ENCODE data around the gene MAEL.

MAEL gene

GRCh38 chr1:166977951-166978350, 11.1 kb upstream of the MAEL start:
- TF ChIP-seq EGR1 (IDR thresholded peaks at IDR 0.05) (no peak), EP300 (IDR thresholded peaks at IDR 0.05; ENCODE audit: borderline replicate concordance) (no peak), USF1 (IDR thresholded peaks at IDR 0.05) (no peak), YY1 (IDR thresholded peaks at IDR 0.05; ENCODE audit: low read depth) (no peak), NFIC (IDR thresholded peaks at IDR 0.05) (no peak), TCF12 (IDR thresholded peaks at IDR 0.05; ENCODE audit: low read depth) (no peak), MAX (IDR thresholded peaks at IDR 0.05) (no peak), FOXM1 (IDR thresholded peaks at IDR 0.05; ENCODE audit: borderline replicate concordance, low read depth) (no peak), TAF1 (IDR thresholded peaks at IDR 0.05; ENCODE audit: low read depth) (no peak), REST (IDR thresholded peaks at IDR 0.05; ENCODE audit: low read depth) (no peak), TEAD4 (IDR thresholded peaks at IDR 0.05) (no peak), CREB1 (IDR thresholded peaks at IDR 0.05; ENCODE audit: low read depth) (no peak), ZBTB7A (IDR thresholded peaks at IDR 0.05; ENCODE audit: low read depth) (no peak), RAD21 (IDR thresholded peaks at IDR 0.05; ENCODE audit: low read depth) (no peak), CEBPB (IDR thresholded peaks at IDR 0.05) (no peak)

GRCh38 chr1:166978821-166979220, 10.3 kb upstream of the MAEL start:
- TF ChIP-seq REST (IDR thresholded peaks at IDR 0.05; ENCODE audit: low read depth), result no peak

GRCh38 chr1:166980383-166980782, 8.7 kb upstream of the MAEL start:
- TF ChIP-seq TAF1 (IDR thresholded peaks at IDR 0.05; ENCODE audit: low read depth), result no peak
- no peak for TF ChIP-seq YY1 (IDR thresholded peaks at IDR 0.05; ENCODE audit: low read depth)
- TF ChIP-seq TCF12 (IDR thresholded peaks at IDR 0.05; ENCODE audit: low read depth), result no peak
- no peak for TF ChIP-seq CREB1 (IDR thresholded peaks at IDR 0.05; ENCODE audit: low read depth)
- TF ChIP-seq MAX (IDR thresholded peaks at IDR 0.05), result no peak
- no peak for TF ChIP-seq EGR1 (IDR thresholded peaks at IDR 0.05)

GRCh38 chr1:166980818-166981217, 8.3 kb upstream of the MAEL start:
- TF ChIP-seq FOXM1 (IDR thresholded peaks at IDR 0.05; ENCODE audit: borderline replicate concordance, low read depth) (no peak), TAF1 (IDR thresholded peaks at IDR 0.05; ENCODE audit: low read depth) (no peak), YY1 (IDR thresholded peaks at IDR 0.05; ENCODE audit: low read depth) (no peak), REST (IDR thresholded peaks at IDR 0.05; ENCODE audit: low read depth) (no peak), EP300 (IDR thresholded peaks at IDR 0.05; ENCODE audit: borderline replicate concordance) (no peak), CEBPB (IDR thresholded peaks at IDR 0.05) (no peak), TEAD4 (IDR thresholded peaks at IDR 0.05) (no peak)

GRCh38 chr1:166981589-166981988, 7.5 kb upstream of the MAEL start:
- no peak for TF ChIP-seq CEBPB (IDR thresholded peaks at IDR 0.05)
- no peak for TF ChIP-seq CREB1 (IDR thresholded peaks at IDR 0.05; ENCODE audit: low read depth)
- TF ChIP-seq ZBTB7A (IDR thresholded peaks at IDR 0.05; ENCODE audit: low read depth), result no peak
- TF ChIP-seq EGR1 (IDR thresholded peaks at IDR 0.05), result no peak
- no peak for TF ChIP-seq REST (IDR thresholded peaks at IDR 0.05; ENCODE audit: low read depth)
- no peak for TF ChIP-seq RAD21 (IDR thresholded peaks at IDR 0.05; ENCODE audit: low read depth)
- TF ChIP-seq USF1 (IDR thresholded peaks at IDR 0.05), result no peak
